ENCODE measurements around the gene FBN2. TPM values are rescaled to one million over a fixed set of nuclear protein-coding genes. Genes with fewer than 3 reads are reported as not detected.

The FBN2 gene
- total and polyA plus RNA-seq, 9 of the 15 experiments (the other 6 are each of a cell fraction or from before 2014, with no cell fraction given) = 0.01 to 0.09 TPM; not detected in 7

GRCh38 chr5:128513806-128514205, 24.2 kb downstream of the FBN2 start (continued):
- TF ChIP-seq NCOR1 (IDR thresholded peaks at IDR 0.05) (no peak), RBM34 (IDR thresholded peaks at IDR 0.05; ENCODE audit: borderline replicate concordance, insufficient read depth, low read length) (no peak), SAFB (IDR thresholded peaks at IDR 0.05; ENCODE audit: borderline replicate concordance, low read depth, low read length) (no peak)

- no peak for TF ChIP-seq ERF (CRISPR knock-in tag; IDR thresholded peaks at IDR 0.05)
- no peak for TF ChIP-seq POLR2A (conservative IDR thresholded peaks at IDR 0.05)
- no peak for TF ChIP-seq PTBP1 (IDR thresholded peaks at IDR 0.05; ENCODE audit: low read depth, low read length)
- TF ChIP-seq ZNF717 (CRISPR knock-in tag; IDR thresholded peaks at IDR 0.05) = no peak
- TF ChIP-seq EZH2 (IDR thresholded peaks at IDR 0.05; ENCODE audit: borderline replicate concordance, low read depth, low read length) = no peak
- no peak for TF ChIP-seq HMBOX1 (IDR thresholded peaks at IDR 0.05)
- no peak for TF ChIP-seq NR0B1 (IDR thresholded peaks at IDR 0.05; ENCODE audit: partially characterized antibody)
- no peak for TF ChIP-seq SMAD4 (CRISPR knock-in tag; conservative IDR thresholded peaks at IDR 0.05)
- TF ChIP-seq SAFB2 (IDR thresholded peaks at IDR 0.05; ENCODE audit: borderline replicate concordance, low read depth, low read length, severe bottlenecking) = no peak
- H3K9ac ChIP-seq (ENCODE audit: insufficient read depth in 1 of 2, low read depth in 2 of 2, low read length in 2 of 2) = no peak overlapping the region
- no peak for FAIRE-seq
- no peaks in the 10 kb centered on the region for H3K4me1 ChIP-seq (replicated peaks in 1 of 2; ENCODE audit: control insufficient read depth in 2 of 2, insufficient read depth in 2 of 2, low read length in 2 of 2)
- H2AFZ ChIP-seq (ENCODE audit: low read depth, low read length) = no peak overlapping the region
- no peaks in the 10 kb centered on the region for H4K20me1 ChIP-seq (replicated peaks; ENCODE audit: control insufficient read depth, insufficient read depth, low read length)
- DNase-seq (ENCODE audit: extremely low read depth in 1 of 4, low spot score in 3 of 4) = no peak
- H3K27ac ChIP-seq (ENCODE audit: extremely low read depth, low read depth, low read length) = no peak overlapping the region
- H3K36me3 ChIP-seq (ENCODE audit: control insufficient read depth, insufficient read depth, low read length) = no peaks in the 10 kb centered on the region
- no peaks in the 10 kb centered on the region for H3K79me2 ChIP-seq (ENCODE audit: control insufficient read depth, insufficient read depth, low read length)
- H3K27me3 ChIP-seq (ENCODE audit: control insufficient read depth in 2 of 2, insufficient read depth in 2 of 2, low read length in 2 of 2) = no peaks in the 10 kb centered on the region
- no peak for ATAC-seq
- WGBS (ENCODE audit: insufficient coverage, low coverage, missing lambda C conversion rate) = 0% methylated on average over 2 of the region's 2 CpGs
- in situ Hi-C loops (cut with MboI) (no loop called here), intact Hi-C loops (cut with micrococcal nuclease) (no loop called here)
- H3K4me2 ChIP-seq (ENCODE audit: insufficient read depth, low read length) = no peak overlapping the region
- ChIA-PET CTCF (ENCODE audit: low intra/inter-chr PET ratio) (no interaction called here), POLR2A (no interaction called here)
- no peaks in the 10 kb centered on the region for H3K9me3 ChIP-seq (replicated peaks; ENCODE audit: control insufficient read depth, insufficient read depth, low read depth, low read length)
- H3K9me1 ChIP-seq (ENCODE audit: control insufficient read depth, insufficient read depth, low read length) = no peaks in the 10 kb centered on the region
- no TSS peak for BruUV-seq (replicated peaks)
- no peak overlapping the region for H3K4me3 ChIP-seq
These were observed 25.2 kb downstream of the FBN2 start for GRCh38 chr5:128512894-128513293.
